GM19099 (cell line): Measurements from ENCODE around the gene CEBPZ.

Experiments used
- POLR2A ChIP-seq: IDR thresholded peaks from 3 replicates; pipeline ENCODE4 v1.6.1; 2011; ENCODE audit warnings: low read depth; ENCODE audit not compliant: insufficient read length; ENCODE audit errors: extremely low read depth

The CEBPZ gene

GRCh38 chr2:37156071-37156856 is 75.1 kb downstream of the CEBPZ start:
- no peak for TF ChIP-seq POLR2A

GRCh38 chr2:37154785-37155184 is 76.6 kb downstream of the CEBPZ start:
- TF ChIP-seq POLR2A = no peak

- no peak for TF ChIP-seq POLR2A
These were observed 78.2 kb downstream of the CEBPZ start for GRCh38 chr2:37153224-37153623.
